H9 (cell line): ENCODE results near the gene OR6B3. TPM values are rescaled to one million over a fixed set of nuclear protein-coding genes. Genes with fewer than 3 reads are reported as not detected.

Experiments used
- DNase-seq: peaks from one replicate; pipeline ENCODE4 v3.0.0-alpha.2; 2017
- H2AFZ ChIP-seq: one replicate; pipeline ENCODE4 v1.6.1; 2013; ENCODE audit warnings: mild to moderate bottlenecking, low read length, control low read depth, moderate library complexity
- H2AK5ac ChIP-seq: 2 replicates; pipeline ENCODE4 v1.6.1; 2013; ENCODE audit warnings: low read length, control low read depth, mixed read lengths; ENCODE audit not compliant: insufficient read length
- H2BK120ac ChIP-seq: one replicate; pipeline ENCODE4 v1.6.1; 2013; ENCODE audit warnings: low read depth, mild to moderate bottlenecking, low read length, control low read depth, inconsistent platforms; ENCODE audit not compliant: poor library complexity, severe bottlenecking
- H2BK12ac ChIP-seq: 2 replicates; pipeline ENCODE4 v1.6.1; 2013; ENCODE audit warnings: low read length, control low read depth, mixed read lengths, low read depth; ENCODE audit not compliant: insufficient read length
- H2BK15ac ChIP-seq: 2 replicates; pipeline ENCODE4 v1.6.1; 2013; ENCODE audit warnings: low read depth, low read length, control low read depth
- H2BK20ac ChIP-seq: one replicate; pipeline ENCODE4 v1.6.1; 2013; ENCODE audit warnings: low read depth, mild to moderate bottlenecking, low read length, control low read depth, inconsistent platforms; ENCODE audit not compliant: poor library complexity, severe bottlenecking
- H2BK5ac ChIP-seq: 2 replicates; pipeline ENCODE4 v1.6.1; 2013; ENCODE audit warnings: low read length, control low read depth, mixed read lengths; ENCODE audit not compliant: insufficient read length
- H3K14ac ChIP-seq: 2 replicates; pipeline ENCODE4 v1.6.1; 2013; ENCODE audit warnings: low read length, control low read depth; ENCODE audit not compliant: insufficient read depth
- H3K18ac ChIP-seq: 2 replicates; pipeline ENCODE4 v1.6.1; 2013; ENCODE audit warnings: low read depth, mild to moderate bottlenecking, mixed read lengths, low read length, control low read depth; ENCODE audit not compliant: insufficient read length
- H3K23ac ChIP-seq: 2 replicates; pipeline ENCODE4 v1.6.1; 2013; ENCODE audit warnings: low read length, control low read depth, mixed read lengths, low read depth; ENCODE audit not compliant: insufficient read length
- H3K23me2 ChIP-seq: 2 replicates; pipeline ENCODE4 v1.6.1; 2013; ENCODE audit warnings: low read depth, mild to moderate bottlenecking, mixed read lengths, low read length, control low read depth; ENCODE audit not compliant: insufficient read length, poor library complexity, severe bottlenecking
- H3K27ac ChIP-seq: 2 replicates; pipeline ENCODE4 v1.5.1; 2013; ENCODE audit warnings: low read length, control low read depth, mixed read lengths, low read depth; ENCODE audit not compliant: insufficient read length
- H3K27me3 ChIP-seq: 2 replicates; pipeline ENCODE4 v1.6.1; 2013; ENCODE audit warnings: low read length, control low read depth, inconsistent platforms; ENCODE audit not compliant: insufficient read depth
- H3K4ac ChIP-seq: 2 replicates; pipeline ENCODE4 v1.6.1; 2013; ENCODE audit warnings: low read depth, mild to moderate bottlenecking, control low read depth, inconsistent platforms, low read length, moderate library complexity
- H3K4me1 ChIP-seq: 2 replicates; pipeline ENCODE4 v1.6.1; 2013; ENCODE audit warnings: low read length, control low read depth, inconsistent platforms; ENCODE audit not compliant: insufficient read depth
- H3K4me2 ChIP-seq: 2 replicates; pipeline ENCODE4 v1.6.1; 2013; ENCODE audit warnings: low read length, control low read depth, mixed read lengths; ENCODE audit not compliant: insufficient read length, insufficient read depth
- H3K56ac ChIP-seq: 2 replicates; pipeline ENCODE4 v1.6.1; 2013; ENCODE audit warnings: low read depth, mild to moderate bottlenecking, mixed read lengths, low read length, control low read depth; ENCODE audit not compliant: insufficient read length
- H3K79me1 ChIP-seq: 2 replicates; pipeline ENCODE4 v1.6.1; 2013; ENCODE audit warnings: low read depth, mild to moderate bottlenecking, moderate library complexity, low read length, control low read depth, inconsistent platforms; ENCODE audit not compliant: insufficient read depth, poor library complexity, severe bottlenecking
- H3K79me2 ChIP-seq: 2 replicates; pipeline ENCODE4 v1.6.1; 2013; ENCODE audit warnings: low read length, control low read depth, inconsistent platforms; ENCODE audit not compliant: insufficient read depth
- H3K9ac ChIP-seq: 2 replicates; pipeline ENCODE4 v1.6.1; 2013; ENCODE audit warnings: low read length, control low read depth, mixed read lengths; ENCODE audit not compliant: insufficient read length; ENCODE audit errors: extremely low read depth
- H3K9me3 ChIP-seq: one replicate; pipeline ENCODE4 v1.6.1; 2013; ENCODE audit warnings: low read depth, low read length, inconsistent platforms; ENCODE audit not compliant: control insufficient read depth
- H3T11ph ChIP-seq: one replicate; pipeline ENCODE4 v1.6.1; 2013; ENCODE audit warnings: mild to moderate bottlenecking, low read length, control low read depth, inconsistent platforms
- H4K20me1 ChIP-seq: one replicate; pipeline ENCODE4 v1.6.1; 2013; ENCODE audit not compliant: control insufficient read depth, insufficient read length, insufficient read depth
- H4K5ac ChIP-seq: 2 replicates; pipeline ENCODE4 v1.6.1; 2013; ENCODE audit warnings: low read depth, mild to moderate bottlenecking, mixed read lengths, low read length, control low read depth; ENCODE audit not compliant: insufficient read length
- H4K8ac ChIP-seq: replicated peaks from 2 replicates; pipeline ENCODE4 v1.6.1; 2013; ENCODE audit warnings: low read length, control low read depth, mixed read lengths, low read depth; ENCODE audit not compliant: insufficient read length
- H4K91ac ChIP-seq: 2 replicates; pipeline ENCODE4 v1.6.1; 2013; ENCODE audit warnings: low read depth, mild to moderate bottlenecking, moderate library complexity, mixed read lengths, low read length, control low read depth; ENCODE audit not compliant: insufficient read length
- H3K27ac Mint-ChIP-seq, 3 experiments: 2 replicates in 2 of 3; 3 replicates in 1 of 3; pipeline ENCODE4 v1.8.0; 2020 to 2021; ENCODE audit warnings: mixed read lengths in 3 of 3, mild to moderate bottlenecking in 1 of 3, moderate library complexity in 1 of 3
- H3K27me3 Mint-ChIP-seq: 2 replicates; pipeline ENCODE4 v1.8.0; 2021; ENCODE audit warnings: low read depth, mild to moderate bottlenecking, moderate library complexity, mixed read lengths
- H3K36me3 Mint-ChIP-seq, 3 experiments: 2 replicates in 2 of 3; 3 replicates in 1 of 3; pipeline ENCODE4 v1.8.0; 2020 to 2021; ENCODE audit warnings: low read depth in 3 of 3, mixed read lengths in 3 of 3; ENCODE audit not compliant: insufficient read depth in 1 of 3
- H3K4me1 Mint-ChIP-seq, 2 experiments: 2 replicates each; pipeline ENCODE4 v1.8.0; 2020; ENCODE audit warnings: mixed read lengths in 2 of 2
- H3K4me3 Mint-ChIP-seq, 2 experiments: 2 replicates in 1 of 2; 3 replicates in 1 of 2; pipeline ENCODE4 v1.8.0; 2020 to 2021; ENCODE audit warnings: mild to moderate bottlenecking in 2 of 2, mixed read lengths in 2 of 2, moderate library complexity in 1 of 2
- H3K9me3 Mint-ChIP-seq, 2 experiments: 2 replicates in 1 of 2; 3 replicates in 1 of 2; pipeline ENCODE4 v1.8.0; 2020; ENCODE audit warnings: mild to moderate bottlenecking in 2 of 2, mixed read lengths in 2 of 2, moderate library complexity in 1 of 2
- CTCF ChIP-seq: fragments of 200-600 bp; sonication (generic); conservative IDR thresholded peaks from 3 replicates; pipeline ENCODE4 v1.8.0; 2021; ENCODE audit warnings: antibody characterized with exemption, mild to moderate bottlenecking
- WGBS: extraction: QIAGEN DNeasy Blood & Tissue Kit; methylation state at CpG from one replicate; pipeline ENCODE4 v1.1.7; 2013; ENCODE audit warnings: missing lambda C conversion rate, low lambda C conversion rate, mixed read lengths; ENCODE audit not compliant: insufficient read length; ENCODE audit errors: extremely low coverage; 5-methylcytosine and 5-hydroxymethylcytosine counted together
- total RNA-seq: library from RNA; stranded (reverse); gene quantifications from 2 replicates; pipeline ENCODE4 v1.2.1, GENCODE V29; 2021

The OR6B3 gene
- total RNA-seq, 1 experiment from 2014 or later, result not detected

DNA sequence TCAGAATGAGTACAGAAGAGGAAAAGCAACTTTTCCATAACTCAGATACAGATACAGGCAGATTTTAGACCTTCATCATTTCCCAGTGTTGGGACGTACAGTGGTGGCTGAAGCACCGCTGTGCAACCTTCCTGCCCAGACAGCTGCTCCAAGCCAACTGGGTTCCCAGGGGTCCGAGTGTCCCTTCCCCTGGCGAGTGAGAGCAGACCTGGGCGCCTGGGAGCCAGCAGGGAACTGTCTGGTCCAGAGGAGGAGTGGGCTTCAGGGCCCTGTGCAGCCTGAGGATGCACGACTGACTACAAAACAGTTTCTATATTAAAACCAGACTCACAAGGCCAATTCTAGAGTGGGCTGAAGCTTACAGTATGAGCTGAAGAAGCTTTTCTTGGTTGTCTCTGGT, 12.0 kb downstream of the OR6B3 start:
- Histone ChIP-seq H2AFZ (no peak overlapping the region), H2BK5ac (no peak overlapping the region), H2BK120ac (no peak overlapping the region), H4K91ac (no peak overlapping the region), H3K79me1 (no peaks in the 10 kb centered on the region), H4K8ac (no peak overlapping the region), H4K20me1 (no peaks in the 10 kb centered on the region), H3K27ac (no peak overlapping the region), H3K4ac (no peak overlapping the region), H3K9me3 (no peaks in the 10 kb centered on the region), H3K27me3 (no peaks in the 10 kb centered on the region), H3K79me2 (no peaks in the 10 kb centered on the region), H3K23me2 (no peaks in the 10 kb centered on the region), H3K9ac (no peak overlapping the region), H2BK12ac (no peak overlapping the region), H4K5ac (no peak overlapping the region), H3K18ac (no peak overlapping the region), H3K56ac (no peak overlapping the region), H3K23ac (no peak overlapping the region), H2AK5ac (no peak overlapping the region), H3K14ac (no peak overlapping the region), H3T11ph (no peak overlapping the region), H2BK20ac (no peak overlapping the region), H2BK15ac (no peak overlapping the region), H3K4me1 (no peaks in the 10 kb centered on the region), H3K4me2 (no peak overlapping the region)
- TF ChIP-seq CTCF, result no peak
- H3K4me3 Mint-ChIP-seq, result no peak overlapping the region
- WGBS, result no CpG with 5 or more reads among the region's 6 CpGs
- H3K27me3 Mint-ChIP-seq, result peaks cover 32% of the 10 kb centered on the region
- no peaks in the 10 kb centered on the region; a peak in 2 of 7 replicates for H3K36me3 Mint-ChIP-seq
- H3K4me1 Mint-ChIP-seq, result no peaks in the 10 kb centered on the region
- no peak for DNase-seq
- H3K9me3 Mint-ChIP-seq, result no peaks in the 10 kb centered on the region; a peak in 1 of 5 replicates
- H3K27ac Mint-ChIP-seq, result no peak overlapping the region
